GM19351 (cell line): ENCODE results near the gene GALK1.
A peak's percentile ranks its signal among the peaks of the same experiment; 100 is the strongest.
"Not testable (repeated sequence)": the region's sequence is repeated elsewhere in the genome, so short reads cannot be mapped to it uniquely, and the experiment has no call there.

Source experiments
- ATAC-seq: cut with Tn5 transposase; IDR thresholded peaks from one replicate; pipeline ENCODE4 v1.9.1; 2021; ENCODE audit warnings: mild to moderate bottlenecking, moderate library complexity; ENCODE audit not compliant: unreplicated experiment

The GALK1 gene

GRCh38 chr17:75767881-75768280 lies 2.9 kb upstream of the GALK1 start:
- no peak for ATAC-seq

- no peak for ATAC-seq
These were observed 989 bp upstream of the GALK1 start for GRCh38 chr17:75765981-75766380.

- no peak for ATAC-seq
These were observed 628 bp downstream of the GALK1 start for GRCh38 chr17:75764417-75764710.

GRCh38 chr17:75763613-75764416 lies 1.2 kb downstream of the GALK1 start:
- no peak for ATAC-seq

GRCh38 chr17:75763269-75763607 lies 1.8 kb downstream of the GALK1 start:
- ATAC-seq = no peak

GRCh38 chr17:75762513-75763268 lies 2.3 kb downstream of the GALK1 start:
- ATAC-seq = no peak

GRCh38 chr17:75759978-75760640 lies 4.9 kb downstream of the GALK1 start:
- ATAC-seq = not testable (repeated sequence)

GRCh38 chr17:75759457-75759856 lies 5.5 kb downstream of the GALK1 start:
- ATAC-seq = no peak

GRCh38 chr17:75758131-75758905 lies 6.7 kb downstream of the GALK1 start:
- ATAC-seq = no peak

- ATAC-seq = no peak
These were observed 7.8 kb downstream of the GALK1 start for GRCh38 chr17:75757086-75757681.

- ATAC-seq = no peak
These were observed 8.4 kb downstream of the GALK1 start for GRCh38 chr17:75756451-75757085.

GRCh38 chr17:75755990-75756389 lies 9.0 kb downstream of the GALK1 start:
- no peak for ATAC-seq

- no peak for ATAC-seq
These were observed 9.6 kb downstream of the GALK1 start for GRCh38 chr17:75755205-75755901.

GRCh38 chr17:75754378-75755204 lies 10.4 kb downstream of the GALK1 start:
- ATAC-seq = no peak

GRCh38 chr17:75753514-75754377 lies 11.2 kb downstream of the GALK1 start:
- peak; percentile 53 for ATAC-seq

GRCh38 chr17:75752802-75753513 lies 12.0 kb downstream of the GALK1 start:
- ATAC-seq = no peak

GRCh38 chr17:75752405-75752709 lies 12.6 kb downstream of the GALK1 start:
- ATAC-seq = no peak
